ENCODE data around the gene VEGFC.

The VEGFC gene

DNA sequence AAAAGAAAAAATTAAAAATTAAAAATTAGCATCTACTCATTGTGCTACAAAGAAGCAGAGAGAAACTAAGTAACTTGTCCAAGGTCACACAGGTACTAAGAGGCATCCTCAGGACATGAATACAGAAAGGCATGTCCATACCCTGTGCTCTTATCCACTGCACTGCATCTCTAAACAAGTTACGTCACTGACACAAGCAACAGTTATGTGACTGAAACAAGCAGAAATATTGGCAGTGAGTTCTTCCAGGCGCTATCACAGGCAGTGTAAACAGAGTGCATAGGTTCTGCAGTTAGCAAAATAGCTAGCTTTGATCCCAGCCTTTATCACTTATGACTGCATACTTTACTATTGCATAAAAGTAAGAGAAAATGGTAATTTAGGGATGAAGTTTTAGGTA lies 7.9 kb downstream of the VEGFC start:
- Mint-ChIP-seq H3K4me3 (no peak overlapping the region), H3K27me3 (peaks cover 26% of the 10 kb centered on the region), H3K36me3 (ENCODE audit: low read depth) (no peaks in the 10 kb centered on the region), H3K27ac (no peak overlapping the region), H3K4me1 (ENCODE audit: low read depth) (no peaks in the 10 kb centered on the region), H3K9me3 (no peaks in the 10 kb centered on the region)

DNA sequence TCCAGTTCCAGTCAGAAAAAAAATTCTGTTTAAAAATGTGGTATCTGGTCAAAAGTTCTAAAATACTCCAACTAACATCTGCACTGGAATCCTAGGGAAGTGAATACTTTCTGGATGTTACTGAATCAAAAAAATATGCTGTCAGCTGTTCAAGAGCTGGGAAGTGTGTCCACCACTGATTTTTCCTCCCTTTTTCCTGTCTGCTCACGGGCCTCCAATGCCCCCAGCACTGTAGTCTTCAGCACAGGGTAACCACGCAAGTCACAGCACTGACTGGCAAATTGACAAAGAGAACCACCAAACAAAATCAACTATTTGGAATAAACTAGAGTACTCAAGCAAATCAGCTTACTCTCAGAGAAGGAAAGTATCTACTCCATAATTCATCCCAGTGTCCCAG lies 9.9 kb downstream of the VEGFC start:
- Mint-ChIP-seq H3K27me3 (peaks cover 15% of the 10 kb centered on the region), H3K36me3 (ENCODE audit: low read depth) (no peaks in the 10 kb centered on the region), H3K9me3 (no peaks in the 10 kb centered on the region), H3K4me1 (ENCODE audit: low read depth) (no peaks in the 10 kb centered on the region), H3K4me3 (no peak overlapping the region), H3K27ac (no peak overlapping the region)

DNA sequence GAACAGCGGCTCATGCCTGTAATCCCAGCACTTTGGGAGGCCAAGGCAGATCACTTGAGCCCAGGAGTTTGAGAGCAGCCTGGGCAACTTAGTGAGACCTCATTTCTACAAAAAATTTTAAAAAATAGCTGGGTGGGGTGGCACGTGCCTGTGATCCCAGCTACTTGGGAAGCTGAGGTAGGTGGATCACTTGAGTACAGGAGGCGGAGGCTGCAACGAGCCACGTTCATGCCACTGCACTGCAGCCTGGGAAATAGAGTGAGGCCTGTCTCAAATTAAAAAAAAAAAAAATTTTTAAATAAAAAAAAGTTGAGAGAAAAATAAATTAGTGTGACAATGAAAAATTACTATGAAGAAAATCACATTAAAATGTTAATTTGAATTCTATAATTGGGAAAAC lies 10.5 kb downstream of the VEGFC start:
- Mint-ChIP-seq H3K4me3 (no peak overlapping the region), H3K36me3 (ENCODE audit: low read depth) (no peaks in the 10 kb centered on the region), H3K4me1 (ENCODE audit: low read depth) (no peaks in the 10 kb centered on the region), H3K27me3 (peaks cover 11% of the 10 kb centered on the region), H3K27ac (no peak overlapping the region), H3K9me3 (no peaks in the 10 kb centered on the region)

DNA sequence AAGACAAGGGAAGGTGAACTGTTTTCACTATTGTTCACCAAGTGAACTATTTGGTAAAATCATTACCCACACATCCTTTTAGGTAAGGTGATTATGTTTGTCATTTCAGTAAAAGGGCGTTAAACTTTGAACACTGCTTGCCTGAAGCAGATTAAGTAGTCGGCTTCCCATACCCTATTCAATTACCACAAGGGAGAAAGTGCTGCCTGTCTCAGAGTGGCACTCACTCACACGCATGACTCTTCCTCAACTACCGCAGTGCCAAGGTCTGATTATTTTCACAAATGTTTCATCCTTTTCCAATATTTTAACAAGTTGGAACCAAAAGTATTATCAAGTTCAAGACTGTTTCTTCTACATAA lies 11.0 kb downstream of the VEGFC start:
- H3K27me3 Mint-ChIP-seq = peaks cover 11% of the 10 kb centered on the region
- H3K36me3 Mint-ChIP-seq (ENCODE audit: low read depth) = no peaks in the 10 kb centered on the region
- H3K4me1 Mint-ChIP-seq (ENCODE audit: low read depth) = no peaks in the 10 kb centered on the region
- no peaks in the 10 kb centered on the region for H3K9me3 Mint-ChIP-seq
- no peak overlapping the region for H3K4me3 Mint-ChIP-seq
- H3K27ac Mint-ChIP-seq = no peak overlapping the region

DNA sequence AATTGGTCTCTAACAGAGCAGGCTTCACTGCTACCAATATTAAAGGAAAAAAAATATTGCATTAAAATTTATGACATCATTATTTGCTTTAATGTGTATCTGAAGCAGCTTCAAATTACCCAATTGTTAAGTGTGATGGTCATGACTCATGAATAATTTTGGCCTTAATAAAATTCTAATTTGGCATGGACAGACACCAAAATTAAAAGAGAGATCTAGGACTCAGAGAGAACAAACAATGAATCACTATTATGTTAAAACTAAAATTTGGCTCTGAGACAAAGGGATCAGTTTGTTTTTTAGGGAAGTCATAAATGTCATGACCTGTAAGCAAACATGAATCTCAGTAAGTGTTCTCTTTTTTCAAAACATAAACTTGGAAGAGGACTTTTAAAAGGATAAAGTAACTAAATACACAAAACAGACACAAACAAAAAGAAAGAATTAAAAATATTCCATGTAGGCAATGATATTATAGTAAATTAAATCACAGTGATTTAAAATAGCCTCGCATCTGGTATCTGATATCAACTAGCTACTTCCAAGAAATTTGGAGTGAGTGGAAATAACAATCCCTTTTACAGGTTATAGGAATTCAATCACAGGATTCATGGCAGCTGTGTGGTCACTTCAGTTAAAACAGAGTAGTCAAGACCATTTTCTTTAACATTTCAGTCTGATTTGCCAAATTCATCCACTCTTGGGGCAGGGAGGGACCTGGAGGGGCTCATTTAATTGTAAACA lies 11.6 kb downstream of the VEGFC start:
- Mint-ChIP-seq H3K9me3 (no peaks in the 10 kb centered on the region), H3K27ac (no peak overlapping the region), H3K36me3 (ENCODE audit: low read depth) (no peaks in the 10 kb centered on the region), H3K4me1 (ENCODE audit: low read depth) (no peaks in the 10 kb centered on the region), H3K4me3 (no peak overlapping the region), H3K27me3 (peaks cover 8% of the 10 kb centered on the region)

GRCh38 chr4:176779421-176779820 lies 13.3 kb downstream of the VEGFC start:
- Mint-ChIP-seq H3K27ac (no peak overlapping the region), H3K4me1 (ENCODE audit: low read depth) (no peaks in the 10 kb centered on the region), H3K9me3 (no peaks in the 10 kb centered on the region), H3K36me3 (ENCODE audit: low read depth) (no peaks in the 10 kb centered on the region), H3K27me3 (peaks cover 6% of the 10 kb centered on the region), H3K4me3 (no peak overlapping the region)

DNA sequence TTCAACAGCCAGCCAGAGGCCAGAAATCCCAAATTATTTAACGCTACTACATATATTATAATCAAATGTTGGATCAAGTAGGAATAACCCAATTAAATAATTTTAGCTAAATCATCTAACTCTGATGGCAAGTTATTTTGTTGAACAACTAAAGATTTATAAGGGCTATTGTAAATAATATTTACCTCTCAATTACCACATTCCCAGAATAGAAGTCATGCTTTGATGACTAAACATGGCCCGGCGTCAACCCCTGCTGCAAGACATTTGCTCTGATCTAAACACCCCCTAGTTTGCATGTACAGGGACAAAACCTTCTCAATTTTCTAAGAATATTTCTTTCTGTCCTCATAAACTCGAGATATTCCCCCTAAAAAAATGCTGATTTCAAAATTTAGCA lies 14.2 kb downstream of the VEGFC start:
- H3K27ac Mint-ChIP-seq = no peak overlapping the region
- H3K4me3 Mint-ChIP-seq = no peak overlapping the region
- no peaks in the 10 kb centered on the region for H3K36me3 Mint-ChIP-seq (ENCODE audit: low read depth)
- peaks cover 6% of the 10 kb centered on the region for H3K27me3 Mint-ChIP-seq
- H3K9me3 Mint-ChIP-seq = no peaks in the 10 kb centered on the region
- H3K4me1 Mint-ChIP-seq (ENCODE audit: low read depth) = no peaks in the 10 kb centered on the region

DNA sequence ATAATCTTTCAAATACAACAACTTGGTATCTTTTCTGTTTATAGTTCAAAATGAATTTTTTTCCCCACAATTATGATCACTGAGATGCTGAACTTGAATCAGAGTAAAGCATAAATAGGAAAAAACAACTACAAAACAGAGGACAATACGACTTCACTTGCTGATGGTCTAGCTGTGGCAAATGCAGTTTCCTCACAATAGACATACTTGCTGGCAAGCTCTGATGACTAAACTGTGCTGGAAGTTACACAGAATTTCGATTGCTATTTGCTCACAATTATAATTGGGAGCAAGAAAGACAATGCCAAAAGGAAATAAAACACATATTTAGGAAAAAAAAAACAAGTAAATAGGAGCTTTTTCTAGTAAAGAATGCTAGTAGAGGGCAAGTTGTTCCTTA lies 14.7 kb downstream of the VEGFC start:
- H3K36me3 Mint-ChIP-seq (ENCODE audit: low read depth) = no peaks in the 10 kb centered on the region
- H3K27me3 Mint-ChIP-seq = peaks cover 3% of the 10 kb centered on the region
- no peaks in the 10 kb centered on the region for H3K4me1 Mint-ChIP-seq (ENCODE audit: low read depth)
- H3K27ac Mint-ChIP-seq = no peak overlapping the region
- H3K9me3 Mint-ChIP-seq = no peaks in the 10 kb centered on the region
- no peak overlapping the region for H3K4me3 Mint-ChIP-seq

DNA sequence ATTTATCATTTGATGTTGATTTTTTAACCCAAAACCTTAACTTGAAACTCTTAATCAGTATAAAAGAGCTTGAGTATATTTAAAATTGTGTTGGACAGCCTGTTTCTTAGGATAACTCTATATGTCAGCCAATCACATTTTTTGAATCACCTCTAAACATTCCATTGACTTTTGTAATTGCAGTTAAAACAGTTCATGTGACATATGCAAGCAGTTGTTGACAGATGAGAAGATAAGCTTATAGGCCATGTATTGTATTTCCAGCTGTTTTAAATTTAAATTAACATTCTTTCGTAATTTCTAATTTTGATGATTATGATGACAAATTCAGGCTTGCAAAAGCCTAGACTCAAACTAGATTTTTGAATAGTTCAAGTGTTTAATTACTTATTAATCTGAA lies 17.4 kb downstream of the VEGFC start:
- Mint-ChIP-seq H3K27ac (no peak overlapping the region), H3K4me1 (ENCODE audit: low read depth) (no peaks in the 10 kb centered on the region), H3K36me3 (ENCODE audit: low read depth) (no peaks in the 10 kb centered on the region)

DNA sequence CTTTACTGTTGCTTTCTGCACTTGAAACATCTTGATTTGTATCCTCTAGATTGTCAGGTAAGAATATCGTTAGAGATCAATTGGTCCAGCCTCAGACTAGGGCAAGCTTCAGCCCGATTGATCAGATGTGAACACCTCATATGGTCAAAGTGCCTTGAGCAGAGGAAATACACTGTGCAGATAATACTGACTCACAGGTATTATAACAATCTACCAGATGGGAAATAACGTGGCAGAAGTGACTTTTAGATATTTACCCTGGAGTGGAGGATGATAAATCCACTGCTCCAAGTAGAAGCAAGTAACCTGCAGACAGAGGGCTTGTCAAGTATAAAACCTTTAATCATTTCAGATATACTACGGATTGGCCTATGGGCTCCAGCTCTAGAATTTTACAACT lies 17.9 kb downstream of the VEGFC start:
- no peak overlapping the region for H3K27ac Mint-ChIP-seq
- H3K36me3 Mint-ChIP-seq (ENCODE audit: low read depth) = no peaks in the 10 kb centered on the region
- H3K9me3 Mint-ChIP-seq = no peaks in the 10 kb centered on the region
- no peaks in the 10 kb centered on the region for H3K27me3 Mint-ChIP-seq
- H3K4me3 Mint-ChIP-seq = no peak overlapping the region
- H3K4me1 Mint-ChIP-seq (ENCODE audit: low read depth) = no peaks in the 10 kb centered on the region

More for the DNA sequence above, 17.4 kb downstream of the VEGFC start:
- H3K27me3 Mint-ChIP-seq = no peaks in the 10 kb centered on the region
- H3K9me3 Mint-ChIP-seq = no peaks in the 10 kb centered on the region
- H3K4me3 Mint-ChIP-seq = no peak overlapping the region

- Mint-ChIP-seq H3K9me3 (peaks cover 4% of the 10 kb centered on the region), H3K4me3 (no peak overlapping the region), H3K36me3 (ENCODE audit: low read depth) (no peaks in the 10 kb centered on the region), H3K27ac (no peak overlapping the region), H3K27me3 (no peaks in the 10 kb centered on the region), H3K4me1 (ENCODE audit: low read depth) (no peaks in the 10 kb centered on the region)
These were observed 23.2 kb downstream of the VEGFC start for GRCh38 chr4:176769514-176769913.

GRCh38 chr4:176767183-176767582 lies 25.5 kb downstream of the VEGFC start:
- no peaks in the 10 kb centered on the region for H3K4me1 Mint-ChIP-seq (ENCODE audit: low read depth)
- H3K9me3 Mint-ChIP-seq = peaks cover 4% of the 10 kb centered on the region
- no peaks in the 10 kb centered on the region for H3K36me3 Mint-ChIP-seq (ENCODE audit: low read depth)
- H3K4me3 Mint-ChIP-seq = no peak overlapping the region
- H3K27ac Mint-ChIP-seq = no peak overlapping the region
- no peaks in the 10 kb centered on the region for H3K27me3 Mint-ChIP-seq

GRCh38 chr4:176762661-176763308 lies 29.9 kb downstream of the VEGFC start:
- peaks cover 4% of the 10 kb centered on the region for H3K9me3 Mint-ChIP-seq
- H3K4me1 Mint-ChIP-seq (ENCODE audit: low read depth) = no peaks in the 10 kb centered on the region
- no peak overlapping the region for H3K4me3 Mint-ChIP-seq
- peaks cover 6% of the 10 kb centered on the region for H3K27me3 Mint-ChIP-seq
- H3K27ac Mint-ChIP-seq = no peak overlapping the region
- H3K36me3 Mint-ChIP-seq (ENCODE audit: low read depth) = no peaks in the 10 kb centered on the region

GRCh38 chr4:176761872-176762271 lies 30.9 kb downstream of the VEGFC start:
- Mint-ChIP-seq H3K4me1 (ENCODE audit: low read depth) (no peaks in the 10 kb centered on the region), H3K36me3 (ENCODE audit: low read depth) (no peaks in the 10 kb centered on the region), H3K9me3 (peaks cover 4% of the 10 kb centered on the region), H3K27me3 (peaks cover 6% of the 10 kb centered on the region), H3K4me3 (no peak overlapping the region), H3K27ac (no peak overlapping the region)

DNA sequence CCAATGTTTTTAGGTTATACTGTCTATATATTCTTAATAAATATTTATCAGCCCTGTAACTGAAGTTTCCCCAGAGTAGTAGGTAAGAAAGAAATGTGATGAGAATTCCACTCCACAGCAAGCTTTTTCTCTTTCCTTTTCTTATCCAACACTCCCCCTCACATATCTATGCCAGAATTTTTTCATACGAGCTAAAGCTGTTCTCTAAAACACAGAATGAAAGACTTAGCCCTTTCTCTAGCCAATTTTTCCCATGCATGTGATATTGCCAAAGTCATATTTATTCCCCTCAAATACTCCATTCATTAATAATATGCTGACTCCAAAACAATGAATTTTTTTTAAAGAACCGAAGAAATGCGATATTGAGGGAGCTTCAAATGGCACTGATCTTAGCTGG lies 32.3 kb downstream of the VEGFC start:
- Mint-ChIP-seq H3K9me3 (peaks cover 4% of the 10 kb centered on the region), H3K4me3 (no peak overlapping the region), H3K27me3 (peaks cover 6% of the 10 kb centered on the region), H3K36me3 (ENCODE audit: low read depth) (no peaks in the 10 kb centered on the region), H3K4me1 (ENCODE audit: low read depth) (no peaks in the 10 kb centered on the region), H3K27ac (no peak overlapping the region)

DNA sequence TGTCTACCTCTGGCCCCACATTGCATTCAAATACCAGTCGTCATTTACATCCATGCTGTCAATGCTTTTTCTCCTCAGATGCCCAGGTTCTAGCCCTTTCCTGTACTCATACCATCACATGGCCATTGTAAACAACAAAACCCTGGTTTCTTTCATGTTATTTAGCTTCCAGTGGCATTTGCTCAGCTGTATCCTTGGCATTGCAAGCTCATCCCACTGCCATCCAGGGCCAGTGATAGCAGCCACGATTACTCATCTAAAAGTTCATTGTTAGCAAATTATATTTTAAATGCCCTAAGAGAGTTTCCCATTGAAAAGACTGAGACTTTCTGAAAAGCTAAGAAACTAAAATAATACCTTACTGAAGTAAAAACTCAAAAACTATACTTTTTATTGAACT lies 34.0 kb downstream of the VEGFC start:
- no peaks in the 10 kb centered on the region for H3K9me3 Mint-ChIP-seq
- peaks cover 6% of the 10 kb centered on the region for H3K27me3 Mint-ChIP-seq
- H3K36me3 Mint-ChIP-seq (ENCODE audit: low read depth) = no peaks in the 10 kb centered on the region
- H3K4me1 Mint-ChIP-seq (ENCODE audit: low read depth) = no peaks in the 10 kb centered on the region
- no peak overlapping the region for H3K4me3 Mint-ChIP-seq
- H3K27ac Mint-ChIP-seq = no peak overlapping the region
